GM12865 (cell line): ENCODE results near the gene PTPDC1.

Experiments
- DNase-seq: peaks from one replicate; pipeline ENCODE4 v3.0.0; 2010; ENCODE audit warnings: low read depth
- H3K4me3 ChIP-seq: 2 replicates; pipeline ENCODE4 v1.5.1; 2011; ENCODE audit warnings: mild to moderate bottlenecking, low read depth, low read length, control low read depth
- TF ChIP-seq, protein P1 (sequence below): IDR thresholded peaks from 2 replicates; pipeline ENCODE4 v1.5.1; 2011; ENCODE audit warnings: low read length, control low read depth, low read depth, inconsistent platforms; ENCODE audit not compliant: insufficient read depth; ENCODE audit errors: missing control alignments

Gene PTPDC1

DNA sequence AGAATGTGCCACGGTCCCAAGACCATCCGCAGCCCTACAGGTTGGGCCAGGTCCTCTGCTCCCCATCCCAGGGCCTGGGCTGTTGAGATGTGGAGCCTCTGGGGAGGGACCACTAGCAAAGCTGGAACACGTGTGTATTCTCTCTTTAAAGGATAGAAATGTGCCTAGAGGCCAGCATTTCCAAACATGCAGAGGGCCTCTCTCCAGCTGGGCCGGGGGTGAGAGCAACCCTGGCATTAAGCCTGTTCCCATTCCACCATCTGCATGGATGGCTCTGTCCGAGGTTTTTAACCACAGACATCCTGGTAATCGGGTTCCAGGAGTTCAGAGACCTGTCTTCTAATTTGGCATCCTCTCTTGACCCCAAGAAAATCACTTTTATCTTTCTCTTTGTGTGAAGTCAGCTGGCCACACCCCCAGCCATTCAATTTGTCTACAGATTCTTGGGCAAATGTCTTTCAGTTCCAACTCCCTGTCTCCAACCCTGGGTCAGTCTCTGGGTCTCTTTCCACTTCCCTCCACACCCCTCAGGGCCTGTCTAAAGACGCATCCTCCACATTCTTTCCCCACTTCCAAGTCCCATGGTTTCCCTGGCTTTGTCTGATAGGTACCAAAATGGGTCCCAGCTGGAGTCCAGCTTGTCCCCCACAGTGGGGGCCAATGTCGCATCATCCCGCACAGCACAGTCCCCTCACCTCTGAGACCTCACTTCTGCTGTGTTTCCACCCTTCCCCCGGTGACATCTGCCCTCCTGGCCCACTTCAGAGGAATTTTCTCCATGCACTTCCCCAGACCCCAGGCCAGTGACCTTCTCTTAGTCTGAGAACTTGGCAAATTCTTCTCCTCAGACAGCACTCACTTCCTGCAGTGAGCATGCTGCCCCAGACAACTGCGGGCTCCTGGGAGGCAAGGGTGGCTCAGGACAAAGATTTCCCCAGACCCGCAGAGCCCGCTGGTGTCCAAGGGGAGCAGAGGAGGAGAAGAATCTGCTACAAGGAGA, 56.8 kb downstream of the PTPDC1 start:
- DNase-seq: no peak
- H3K4me3 ChIP-seq: no peak overlapping the region
- TF ChIP-seq, protein P1, sequence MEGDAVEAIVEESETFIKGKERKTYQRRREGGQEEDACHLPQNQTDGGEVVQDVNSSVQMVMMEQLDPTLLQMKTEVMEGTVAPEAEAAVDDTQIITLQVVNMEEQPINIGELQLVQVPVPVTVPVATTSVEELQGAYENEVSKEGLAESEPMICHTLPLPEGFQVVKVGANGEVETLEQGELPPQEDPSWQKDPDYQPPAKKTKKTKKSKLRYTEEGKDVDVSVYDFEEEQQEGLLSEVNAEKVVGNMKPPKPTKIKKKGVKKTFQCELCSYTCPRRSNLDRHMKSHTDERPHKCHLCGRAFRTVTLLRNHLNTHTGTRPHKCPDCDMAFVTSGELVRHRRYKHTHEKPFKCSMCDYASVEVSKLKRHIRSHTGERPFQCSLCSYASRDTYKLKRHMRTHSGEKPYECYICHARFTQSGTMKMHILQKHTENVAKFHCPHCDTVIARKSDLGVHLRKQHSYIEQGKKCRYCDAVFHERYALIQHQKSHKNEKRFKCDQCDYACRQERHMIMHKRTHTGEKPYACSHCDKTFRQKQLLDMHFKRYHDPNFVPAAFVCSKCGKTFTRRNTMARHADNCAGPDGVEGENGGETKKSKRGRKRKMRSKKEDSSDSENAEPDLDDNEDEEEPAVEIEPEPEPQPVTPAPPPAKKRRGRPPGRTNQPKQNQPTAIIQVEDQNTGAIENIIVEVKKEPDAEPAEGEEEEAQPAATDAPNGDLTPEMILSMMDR: no peak

DNA sequence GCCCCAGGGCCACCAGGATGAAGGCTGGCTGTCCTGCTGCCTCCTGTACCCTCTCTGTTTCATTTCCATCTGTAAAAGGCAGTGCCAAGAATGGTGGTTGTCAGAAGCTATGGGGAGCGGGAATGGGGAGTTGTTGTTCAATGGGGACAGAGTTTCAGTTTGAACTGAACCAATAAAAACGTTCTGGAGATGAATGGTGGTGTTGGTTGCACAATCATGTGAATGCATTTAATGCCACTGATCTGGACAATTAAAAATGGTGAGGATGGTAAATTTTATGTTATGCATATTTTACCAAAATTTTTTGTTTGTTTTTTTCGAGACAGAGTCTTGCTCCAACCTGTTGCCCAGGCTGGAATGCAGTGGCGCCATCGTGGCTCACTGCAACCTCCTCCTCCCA, 58.1 kb downstream of the PTPDC1 start:
- DNase-seq: no peak
- H3K4me3 ChIP-seq: no peak overlapping the region
- TF ChIP-seq, protein P1: no peak

DNA sequence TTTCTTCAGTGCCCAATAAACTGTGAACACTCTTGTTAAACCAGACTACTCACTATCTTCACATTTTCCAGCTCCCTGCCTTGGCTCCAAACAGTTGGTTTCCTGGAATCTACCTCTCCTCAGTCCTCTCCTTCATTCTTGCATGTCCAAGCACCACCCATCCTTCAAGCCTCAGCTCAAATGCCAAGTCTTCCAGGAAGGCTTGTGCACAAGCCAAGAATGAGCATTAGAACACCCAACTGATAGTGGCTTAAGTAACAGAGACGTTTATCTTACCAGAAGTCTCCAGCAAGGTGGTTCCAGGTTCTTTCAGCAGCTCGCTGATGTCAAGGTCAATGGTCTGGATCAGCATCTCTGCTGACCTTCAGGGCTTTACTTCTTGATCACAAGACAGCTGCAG, 60.1 kb downstream of the PTPDC1 start:
- TF ChIP-seq, protein P1: no peak
- no peak overlapping the region for H3K4me3 ChIP-seq
- no peak for DNase-seq

DNA sequence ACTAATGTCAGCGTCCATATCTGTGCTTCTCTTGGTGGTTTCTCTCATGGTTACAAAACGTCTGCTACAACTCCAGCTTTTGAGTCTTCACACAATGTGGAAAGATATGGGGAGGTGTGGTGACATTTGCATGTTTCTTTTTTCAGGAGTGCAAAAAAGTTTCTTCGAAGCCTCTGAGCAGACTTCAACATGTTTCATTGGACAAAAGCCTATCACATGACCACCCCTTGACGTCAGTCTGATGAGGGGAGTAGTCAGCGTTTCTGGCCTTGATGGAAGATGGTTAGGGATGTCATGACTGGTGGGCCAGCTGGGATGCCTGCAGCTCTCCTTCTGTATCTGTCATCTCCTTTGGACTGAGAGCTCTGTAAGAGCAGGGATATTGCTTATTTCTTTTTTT, 61.4 kb downstream of the PTPDC1 start:
- no peak overlapping the region for H3K4me3 ChIP-seq
- DNase-seq: peak; percentile 58
- TF ChIP-seq, protein P1: no peak

DNA sequence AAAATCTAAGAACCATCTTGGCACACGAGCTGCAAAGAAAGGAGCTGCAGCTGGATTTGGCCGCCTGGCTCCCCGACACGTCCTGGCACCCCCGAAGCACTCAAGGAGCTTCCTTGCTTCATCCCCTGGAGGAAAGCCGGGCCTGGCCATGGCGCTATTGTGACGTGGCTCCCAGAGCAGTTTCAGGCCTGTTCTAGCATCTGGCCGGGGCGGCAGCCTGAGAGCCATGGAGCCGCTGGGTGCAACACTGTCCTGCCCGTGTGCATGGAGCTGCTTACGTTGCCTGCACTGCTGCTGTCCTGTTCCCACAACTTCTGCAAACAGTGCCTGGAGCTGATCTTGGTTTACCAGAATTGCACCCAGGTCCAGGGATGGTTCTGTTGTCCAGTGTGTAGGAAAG, 63.5 kb downstream of the PTPDC1 start:
- no peak for DNase-seq
- H3K4me3 ChIP-seq: no peak overlapping the region
- TF ChIP-seq, protein P1: no peak

DNA sequence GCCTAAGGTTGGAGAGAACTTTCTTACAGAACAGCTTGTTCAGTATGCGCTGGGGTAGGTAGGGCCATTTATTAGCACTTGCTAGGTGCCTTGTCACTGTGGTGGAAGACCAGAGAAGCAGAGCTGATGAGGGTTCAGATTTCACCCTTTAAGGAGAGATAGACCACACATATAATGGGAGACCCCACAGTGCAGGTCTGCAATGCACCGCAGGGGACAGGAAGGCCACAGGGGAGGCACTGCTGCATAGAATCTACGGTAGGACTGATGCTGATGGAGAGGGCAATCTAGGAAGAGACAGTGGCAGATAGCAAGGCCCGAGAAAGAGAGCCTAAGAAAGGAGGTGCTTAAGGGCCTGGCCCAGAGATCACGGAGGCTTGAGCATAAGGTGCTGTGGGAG, 64.2 kb downstream of the PTPDC1 start:
- TF ChIP-seq, protein P1: no peak
- no peak overlapping the region for H3K4me3 ChIP-seq
- no peak for DNase-seq
